ENCODE measurements around the gene ACP5. TPM values are rescaled to one million over a fixed set of nuclear protein-coding genes. Genes with fewer than 3 reads are reported as not detected.

The ACP5 gene
- polyA plus RNA-seq, 1 donor from 2014 or later: not detected

GRCh38 chr19:11594084-11594483, 16.6 kb upstream of the ACP5 start:
- no peaks in the 10 kb centered on the region for H3K9me2 ChIP-seq (ENCODE audit: insufficient read depth, low read length)
- H2AFZ ChIP-seq (ENCODE audit: low read depth, low read length): no peak overlapping the region
- no peaks in the 10 kb centered on the region for H3F3A ChIP-seq (ENCODE audit: insufficient read depth, low read length, poor library complexity, severe bottlenecking)
- no peak overlapping the region for H3K9ac ChIP-seq (ENCODE audit: low read length)
- H3K36me3 ChIP-seq (ENCODE audit: insufficient read depth, low read length): peaks cover 6% of the 10 kb centered on the region
- no peaks in the 10 kb centered on the region for H3K9me3 ChIP-seq (ENCODE audit: low read length)
- no peak for TF ChIP-seq TAF1 (IDR thresholded peaks at IDR 0.05; ENCODE audit: low read depth)
- TF ChIP-seq POLR2AphosphoS5 (IDR thresholded peaks at IDR 0.05): no peak
- no peak for TF ChIP-seq MXI1 (conservative IDR thresholded peaks at IDR 0.05; ENCODE audit: poor library complexity, severe bottlenecking)
- no peak for TF ChIP-seq EZH2 (IDR thresholded peaks at IDR 0.05; ENCODE audit: borderline replicate concordance, insufficient read depth, low read length, poor library complexity, severe bottlenecking)
- no peak for TF ChIP-seq CTCF (IDR thresholded peaks at IDR 0.05; ENCODE audit: poor library complexity, severe bottlenecking)
- TF ChIP-seq EP300 (conservative IDR thresholded peaks at IDR 0.05; ENCODE audit: poor library complexity, severe bottlenecking): no peak
- TF ChIP-seq REST (IDR thresholded peaks at IDR 0.05; ENCODE audit: borderline replicate concordance): no peak
- no peak for TF ChIP-seq RAD21 (conservative IDR thresholded peaks at IDR 0.05)
- no peak for TF ChIP-seq SMC3 (conservative IDR thresholded peaks at IDR 0.05; ENCODE audit: poor library complexity)
- no peaks in the 10 kb centered on the region for H4K20me1 ChIP-seq (ENCODE audit: insufficient read depth)
- H3K27me3 ChIP-seq (ENCODE audit: insufficient read depth, low read depth, low read length): no peaks in the 10 kb centered on the region
- H3K4me3 ChIP-seq (ENCODE audit: low read length): no peak overlapping the region
- H3K27ac ChIP-seq (ENCODE audit: low read length): no peak overlapping the region
- no peak overlapping the region for H3K4me2 ChIP-seq (ENCODE audit: low read length)
- H3K79me2 ChIP-seq (replicated peaks; ENCODE audit: insufficient read depth, low read length): peaks cover 15% of the 10 kb centered on the region

- H3K4me2 ChIP-seq (ENCODE audit: low read length): no peak overlapping the region
- no peaks in the 10 kb centered on the region for H3K9me2 ChIP-seq (ENCODE audit: insufficient read depth, low read length)
- no peak overlapping the region for H3K4me3 ChIP-seq (ENCODE audit: low read length)
- H3K9me3 ChIP-seq (ENCODE audit: low read length): no peaks in the 10 kb centered on the region
- H3K36me3 ChIP-seq (ENCODE audit: insufficient read depth, low read length): no peaks in the 10 kb centered on the region
- TF ChIP-seq SMC3 (conservative IDR thresholded peaks at IDR 0.05; ENCODE audit: poor library complexity) (no peak), RAD21 (conservative IDR thresholded peaks at IDR 0.05) (peak; percentile 10)
- H4K20me1 ChIP-seq (ENCODE audit: insufficient read depth): no peaks in the 10 kb centered on the region
- H3K27me3 ChIP-seq (ENCODE audit: insufficient read depth, low read depth, low read length): no peaks in the 10 kb centered on the region
- H3K27ac ChIP-seq (ENCODE audit: low read length): no peak overlapping the region
- H3K79me2 ChIP-seq (replicated peaks; ENCODE audit: insufficient read depth, low read length): no peaks in the 10 kb centered on the region
- H3K9ac ChIP-seq (ENCODE audit: low read length): peak overlapping the region; percentile 10
- no peaks in the 10 kb centered on the region for H3F3A ChIP-seq (ENCODE audit: insufficient read depth, low read length, poor library complexity, severe bottlenecking)
- H2AFZ ChIP-seq (ENCODE audit: low read depth, low read length): no peak overlapping the region
These were observed 10.7 kb upstream of the ACP5 start for GRCh38 chr19:11587975-11588631.
